OCI-LY1 (cell line): ENCODE data around the gene SFXN1.

Experiments used
- H2AFZ ChIP-seq: fragments of 200-600 bp; sonication (generic), shearing (Covaris generic); 2 replicates; pipeline ENCODE4 v1.6.0; 2014; ENCODE audit warnings: antibody characterized with exemption, mild to moderate bottlenecking, low read length
- H3F3A ChIP-seq: fragments of 200-600 bp; sonication (generic), shearing (Covaris generic); 2 replicates; pipeline ENCODE4 v1.6.0; 2014; ENCODE audit warnings: mild to moderate bottlenecking, antibody characterized with exemption, low read length, moderate library complexity; ENCODE audit not compliant: insufficient read depth
- H3K27ac ChIP-seq: fragments of 200-600 bp; sonication (generic); 2 replicates; pipeline ENCODE4 v1.5.1; 2014; ENCODE audit warnings: low read length, mixed run types, mild to moderate bottlenecking, low read depth; ENCODE audit not compliant: poor library complexity, severe bottlenecking
- H3K27me3 ChIP-seq: fragments of 200-600 bp; sonication (generic); 2 replicates; pipeline ENCODE4 v1.6.0; 2014; ENCODE audit warnings: antibody characterized with exemption, mild to moderate bottlenecking, low read length, moderate library complexity; ENCODE audit not compliant: insufficient read depth
- H3K36me3 ChIP-seq: fragments of 200-600 bp; sonication (generic); 2 replicates; pipeline ENCODE4 v1.6.1; 2014; ENCODE audit warnings: mild to moderate bottlenecking, antibody characterized with exemption, low read length, moderate library complexity, mixed read lengths; ENCODE audit not compliant: insufficient read depth
- H3K4me1 ChIP-seq: fragments of 200-600 bp; sonication (generic); 2 replicates; pipeline ENCODE4 v1.5.1; 2014; ENCODE audit warnings: mild to moderate bottlenecking, low read length, moderate library complexity; ENCODE audit not compliant: insufficient read depth, severe bottlenecking
- H3K4me2 ChIP-seq: fragments of 200-600 bp; sonication (generic), shearing (Covaris generic); 2 replicates; pipeline ENCODE4 v1.6.1; 2014; ENCODE audit warnings: low read length
- H3K4me3 ChIP-seq: fragments of 200-600 bp; sonication (generic); 2 replicates; pipeline ENCODE4 v1.5.1; 2014; ENCODE audit warnings: low read length, low read depth, mild to moderate bottlenecking, mixed read lengths; ENCODE audit not compliant: poor library complexity, severe bottlenecking
- H3K79me2 ChIP-seq: fragments of 200-600 bp; shearing (Covaris generic); 2 replicates; pipeline ENCODE4 v1.6.1; 2016; ENCODE audit warnings: mixed run types, low read length, mixed read lengths; ENCODE audit not compliant: insufficient read depth
- H3K9ac ChIP-seq: fragments of 200-600 bp; sonication (generic), shearing (Covaris generic); 2 replicates; pipeline ENCODE4 v1.6.1; 2014; ENCODE audit warnings: mild to moderate bottlenecking, low read length, mixed read lengths
- H3K9me2 ChIP-seq: fragments of 200-600 bp; sonication (generic), shearing (Covaris generic); 2 replicates; pipeline ENCODE4 v1.6.1; 2014; ENCODE audit warnings: low read depth, mild to moderate bottlenecking, low read length, mixed read lengths
- H3K9me3 ChIP-seq: fragments of 200-600 bp; shearing (Covaris generic); 2 replicates; pipeline ENCODE4 v1.6.1; 2014; ENCODE audit warnings: low read length, mixed read lengths
- H4K20me1 ChIP-seq: fragments of 200-600 bp; sonication (generic), shearing (Covaris generic); 2 replicates; pipeline ENCODE4 v1.6.0; 2016; ENCODE audit warnings: mild to moderate bottlenecking, low read length; ENCODE audit not compliant: insufficient read depth
- CTCF ChIP-seq: fragments of 200-600 bp; sonication (generic), shearing (Covaris generic); IDR thresholded peaks from 2 replicates; pipeline ENCODE4 v1.5.1; 2017; ENCODE audit warnings: mild to moderate bottlenecking, antibody characterized with exemption, low read length, moderate library complexity, mixed read lengths
- EZH2 ChIP-seq: fragments of 200-600 bp; sonication (generic), shearing (Covaris generic); IDR thresholded peaks from 2 replicates; pipeline ENCODE4 v1.8.0; 2017; ENCODE audit warnings: borderline replicate concordance, mixed run types, mild to moderate bottlenecking, antibody characterized with exemption, low read length, moderate library complexity, mixed read lengths

The SFXN1 gene

GRCh38 chr5:175523292-175523691, 44.9 kb downstream of the SFXN1 start:
- no peaks in the 10 kb centered on the region for H3F3A ChIP-seq
- no peaks in the 10 kb centered on the region for H3K9me2 ChIP-seq
- H3K4me1 ChIP-seq = no peaks in the 10 kb centered on the region
- H3K9ac ChIP-seq = no peak overlapping the region
- peaks cover 86% of the 10 kb centered on the region for H3K36me3 ChIP-seq
- H3K27me3 ChIP-seq = no peaks in the 10 kb centered on the region
- no peak overlapping the region for H3K4me2 ChIP-seq
- no peaks in the 10 kb centered on the region for H3K79me2 ChIP-seq
- H3K27ac ChIP-seq = no peak overlapping the region
- H4K20me1 ChIP-seq = no peaks in the 10 kb centered on the region
- no peak for TF ChIP-seq EZH2
- no peak for TF ChIP-seq CTCF
- H3K9me3 ChIP-seq = peaks cover 5% of the 10 kb centered on the region; the same call in 1 of the 2 replicates
- no peak overlapping the region for H3K4me3 ChIP-seq
- no peak overlapping the region for H2AFZ ChIP-seq

GRCh38 chr5:175524211-175524610, 45.9 kb downstream of the SFXN1 start:
- peaks cover 85% of the 10 kb centered on the region for H3K36me3 ChIP-seq
- no peak overlapping the region for H3K9ac ChIP-seq
- H3K4me2 ChIP-seq = no peak overlapping the region
- no peak overlapping the region for H3K4me3 ChIP-seq
- H3K4me1 ChIP-seq = no peaks in the 10 kb centered on the region
- no peaks in the 10 kb centered on the region for H3K79me2 ChIP-seq
- H3K27me3 ChIP-seq = no peaks in the 10 kb centered on the region
- H3K9me2 ChIP-seq = no peaks in the 10 kb centered on the region
- no peak overlapping the region for H3K27ac ChIP-seq
- H3F3A ChIP-seq = no peaks in the 10 kb centered on the region
- H2AFZ ChIP-seq = no peak overlapping the region
- 0 out of 2 replicates have a peak, but pooled peaks cover under 1% of the 10 kb centered on the region for H3K9me3 ChIP-seq
- H4K20me1 ChIP-seq = no peaks in the 10 kb centered on the region
- no peak for TF ChIP-seq EZH2
- no peak for TF ChIP-seq CTCF

- H3K9ac ChIP-seq = no peak overlapping the region
- H3K27me3 ChIP-seq = no peaks in the 10 kb centered on the region
- no peaks in the 10 kb centered on the region for H4K20me1 ChIP-seq
- H3K4me1 ChIP-seq = no peaks in the 10 kb centered on the region
- H3K9me2 ChIP-seq = no peaks in the 10 kb centered on the region
- H3K79me2 ChIP-seq = no peaks in the 10 kb centered on the region
- H3K4me2 ChIP-seq = no peak overlapping the region
- TF ChIP-seq CTCF (no peak), EZH2 (no peak)
- peaks cover 83% of the 10 kb centered on the region for H3K36me3 ChIP-seq
- H3F3A ChIP-seq = no peaks in the 10 kb centered on the region
- H2AFZ ChIP-seq = no peak overlapping the region
- H3K4me3 ChIP-seq = no peak overlapping the region
- H3K27ac ChIP-seq = no peak overlapping the region
- H3K9me3 ChIP-seq = no peaks in the 10 kb centered on the region
Measured at GRCh38 chr5:175526691-175527090, 48.3 kb downstream of the SFXN1 start.
